HL-60/S4 treated with phorbol 12-myristate 13-acetate at 8.2 ng/mL for 4 days and 3 days (cell line): ENCODE measurements around the gene CD7.
"Not testable (repeated sequence)": the region's sequence is repeated elsewhere in the genome, so short reads cannot be mapped to it uniquely, and the experiment has no call there.

Experiments used
- in situ Hi-C: fragments of 300-500 bp; cut with MboI; formaldehyde crosslinking; loops from 2 replicates; pipeline ENCODE4 v1.15.0; 2022; ENCODE audit warnings: low sequenced_read_pairs

CD7 gene

GRCh38 chr17:82317394-82318168, at the start of gene CD7:
TSS of gene CD7 (minus strand) at chr17:82317608. CDS start at chr17:82317495, 113 bp downstream.
- in situ Hi-C loops: no loop called here

GRCh38 chr17:82366749-82367148, 49.3 kb upstream of the CD7 start:
- in situ Hi-C loops: no loop called here

GRCh38 chr17:82365606-82366295, 48.3 kb upstream of the CD7 start:
- in situ Hi-C loops: no loop called here

- in situ Hi-C loops: no loop called here
These were observed 44.7 kb upstream of the CD7 start for GRCh38 chr17:82361885-82362633.

GRCh38 chr17:82359451-82360074, 42.2 kb upstream of the CD7 start:
- in situ Hi-C loops: not testable (repeated sequence)

GRCh38 chr17:82358465-82359350, 41.3 kb upstream of the CD7 start, which contains the start of gene TEX19:
TSS of gene TEX19 (plus strand) at chr17:82359247. CDS start at chr17:82362151, 2,904 bp downstream.
- in situ Hi-C loops: no loop called here

- in situ Hi-C loops: no loop called here
These were observed 40.0 kb upstream of the CD7 start for GRCh38 chr17:82357394-82357793.

GRCh38 chr17:82356845-82357355, 39.5 kb upstream of the CD7 start:
- in situ Hi-C loops: no loop called here

- in situ Hi-C loops: no loop called here
These were observed 38.5 kb upstream of the CD7 start for GRCh38 chr17:82355770-82356427.

GRCh38 chr17:82354804-82355308, 37.4 kb upstream of the CD7 start:
- in situ Hi-C loops: loop anchor here (5.0 kb wide), 1 partner anchor 57 kb away; no protein-coding TSS in a partner anchor

- in situ Hi-C loops: loop anchor here (5.0 kb wide), 1 partner anchor 59 kb away; no protein-coding TSS in a partner anchor
These were observed 36.1 kb upstream of the CD7 start for GRCh38 chr17:82353484-82353883.

GRCh38 chr17:82351713-82352488, 34.5 kb upstream of the CD7 start:
- in situ Hi-C loops: loop anchor here (5.0 kb wide), 1 partner anchor 60 kb away; no protein-coding TSS in a partner anchor

GRCh38 chr17:82351254-82351712, 33.9 kb upstream of the CD7 start:
- in situ Hi-C loops: loop anchor here (5.0 kb wide), 1 partner anchor 61 kb away; no protein-coding TSS in a partner anchor

- in situ Hi-C loops: loop anchor here (5.0 kb wide), 1 partner anchor 62 kb away; no protein-coding TSS in a partner anchor
These were observed 33.0 kb upstream of the CD7 start for GRCh38 chr17:82350182-82351030.

GRCh38 chr17:82349287-82349701, 31.9 kb upstream of the CD7 start:
- in situ Hi-C loops: no loop called here

GRCh38 chr17:82348866-82349265, 31.5 kb upstream of the CD7 start:
- in situ Hi-C loops: no loop called here

GRCh38 chr17:82348434-82348833, 31.0 kb upstream of the CD7 start:
- in situ Hi-C loops: no loop called here
